ACC112 (cell line): ENCODE results near the gene SPAG9.
"Not testable (repeated sequence)": the region's sequence is repeated elsewhere in the genome, so short reads cannot be mapped to it uniquely, and the experiment has no call there.

Experiments used
- H2AFZ ChIP-seq: fragments of 200-600 bp; sonication (generic); one replicate; pipeline ENCODE4 v1.6.0; 2017; ENCODE audit warnings: antibody characterized with exemption, low read length; ENCODE audit not compliant: unreplicated experiment
- H3K27ac ChIP-seq: fragments of 200-600 bp; sonication (generic); 2 replicates; pipeline ENCODE4 v1.5.1; 2014; ENCODE audit warnings: low read depth, mild to moderate bottlenecking, antibody characterized with exemption, low read length, moderate library complexity
- H3K27me3 ChIP-seq: fragments of 200-600 bp; sonication (generic); 2 replicates; pipeline ENCODE4 v1.6.1; 2014; ENCODE audit warnings: mild to moderate bottlenecking, antibody characterized with exemption, low read length, moderate library complexity, mixed read lengths; ENCODE audit not compliant: insufficient read depth
- H3K36me3 ChIP-seq: fragments of 200-600 bp; sonication (generic); 2 replicates; pipeline ENCODE4 v1.6.1; 2016; ENCODE audit warnings: mild to moderate bottlenecking, antibody characterized with exemption, low read length, moderate library complexity, mixed read lengths; ENCODE audit not compliant: insufficient read depth
- H3K4me1 ChIP-seq: fragments of 200-600 bp; sonication (generic); one replicate; pipeline ENCODE4 v1.6.1; 2016; ENCODE audit warnings: low read length, mixed read lengths; ENCODE audit not compliant: insufficient read depth, unreplicated experiment, control insufficient read depth
- H3K4me3 ChIP-seq: fragments of 200-600 bp; sonication (generic); 2 replicates; pipeline ENCODE4 v1.5.1; 2014; ENCODE audit warnings: mild to moderate bottlenecking, low read depth, low read length
- H3K79me2 ChIP-seq: fragments of 200-600 bp; sonication (generic); one replicate; pipeline ENCODE4 v1.6.0; 2016; ENCODE audit warnings: low read length; ENCODE audit not compliant: control insufficient read depth, unreplicated experiment, insufficient read depth

The SPAG9 gene

DNA sequence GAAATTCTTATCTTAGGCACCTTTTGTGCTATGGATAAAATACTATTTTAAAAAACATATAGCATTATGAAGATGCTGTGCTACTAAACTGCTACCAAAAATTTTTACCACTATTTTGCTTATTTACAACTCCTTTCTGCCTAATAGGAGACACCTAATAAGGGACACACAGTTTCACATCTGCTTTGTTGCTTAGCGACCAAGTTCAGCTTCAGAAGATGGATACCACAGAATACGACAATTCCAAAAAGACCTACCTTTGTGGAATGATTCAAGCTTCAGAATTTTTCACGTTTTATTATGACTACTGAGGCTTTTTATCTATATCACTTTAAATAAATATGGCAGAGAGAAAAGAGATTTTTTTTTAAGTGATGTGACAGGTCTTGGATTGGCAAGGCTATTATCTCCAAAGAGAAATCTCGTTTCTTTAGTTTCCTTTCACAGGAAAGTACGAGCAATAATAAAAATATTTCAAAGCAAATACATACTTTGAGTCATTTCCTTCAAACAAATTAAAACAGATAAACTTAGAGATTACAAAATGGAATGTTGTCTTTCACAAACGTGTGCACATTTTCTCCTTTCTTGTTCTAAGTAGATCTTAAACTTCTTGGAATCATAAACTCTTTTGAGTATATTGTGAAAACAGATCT is 35.4 kb downstream of the SPAG9 start:
- no peaks in the 10 kb centered on the region for H3K27me3 ChIP-seq
- H3K4me3 ChIP-seq = peak overlapping the region; percentile 63
- H3K36me3 ChIP-seq = peaks cover 1% of the 10 kb centered on the region; the same call in 1 of the 2 replicates
- H2AFZ ChIP-seq = no peak overlapping the region
- peaks cover 62% of the 10 kb centered on the region for H3K79me2 ChIP-seq
- peak overlapping the region; percentile 95 for H3K27ac ChIP-seq
- H3K4me1 ChIP-seq = peaks cover 35% of the 10 kb centered on the region

DNA sequence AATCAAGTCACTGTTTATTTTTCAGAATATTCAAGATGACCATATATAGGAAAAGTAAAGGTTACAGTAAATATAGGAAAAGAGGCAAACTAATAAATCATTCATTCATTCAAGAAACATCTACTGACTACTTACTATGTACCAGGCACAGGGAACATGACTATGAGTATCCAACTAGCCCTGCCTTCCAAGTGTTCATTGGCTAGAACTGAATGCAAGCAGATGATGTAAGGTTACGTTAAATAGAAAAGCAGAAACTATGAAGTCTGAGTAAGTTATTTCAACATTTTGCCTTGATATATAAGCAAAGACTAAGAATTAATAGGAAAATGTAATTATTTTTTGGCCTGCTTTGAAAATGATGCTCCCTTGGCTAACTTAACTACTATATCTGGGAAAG is 36.7 kb downstream of the SPAG9 start:
- Histone ChIP-seq H3K36me3 (peaks cover 9% of the 10 kb centered on the region; the same call in 1 of the 2 replicates), H3K27ac (peak overlapping the region; percentile 95), H3K4me1 (peaks cover 40% of the 10 kb centered on the region), H3K27me3 (no peaks in the 10 kb centered on the region), H3K4me3 (no peak overlapping the region), H3K79me2 (peaks cover 59% of the 10 kb centered on the region), H2AFZ (no peak overlapping the region)

- peak overlapping the region; percentile 95 for H3K27ac ChIP-seq
- peaks cover 13% of the 10 kb centered on the region for H3K36me3 ChIP-seq
- peaks cover 60% of the 10 kb centered on the region for H3K79me2 ChIP-seq
- not testable (repeated sequence) for H3K4me3 ChIP-seq, H3K27me3 ChIP-seq, H2AFZ ChIP-seq
- peaks cover 44% of the 10 kb centered on the region for H3K4me1 ChIP-seq
Observed at GRCh38 chr17:51083364-51083763, 37.3 kb downstream of the SPAG9 start.

- no peak overlapping the region for H2AFZ ChIP-seq
- peaks cover 19% of the 10 kb centered on the region for H3K4me1 ChIP-seq
- H3K4me3 ChIP-seq = peak overlapping the region; percentile 7; the same call in 1 of the 2 replicates
- no peaks in the 10 kb centered on the region for H3K27me3 ChIP-seq
- H3K36me3 ChIP-seq = peaks cover 27% of the 10 kb centered on the region
- peak overlapping the region; percentile 42 for H3K27ac ChIP-seq
- peaks cover 62% of the 10 kb centered on the region for H3K79me2 ChIP-seq
Observed at GRCh38 chr17:51079049-51079448, 41.6 kb downstream of the SPAG9 start.

DNA sequence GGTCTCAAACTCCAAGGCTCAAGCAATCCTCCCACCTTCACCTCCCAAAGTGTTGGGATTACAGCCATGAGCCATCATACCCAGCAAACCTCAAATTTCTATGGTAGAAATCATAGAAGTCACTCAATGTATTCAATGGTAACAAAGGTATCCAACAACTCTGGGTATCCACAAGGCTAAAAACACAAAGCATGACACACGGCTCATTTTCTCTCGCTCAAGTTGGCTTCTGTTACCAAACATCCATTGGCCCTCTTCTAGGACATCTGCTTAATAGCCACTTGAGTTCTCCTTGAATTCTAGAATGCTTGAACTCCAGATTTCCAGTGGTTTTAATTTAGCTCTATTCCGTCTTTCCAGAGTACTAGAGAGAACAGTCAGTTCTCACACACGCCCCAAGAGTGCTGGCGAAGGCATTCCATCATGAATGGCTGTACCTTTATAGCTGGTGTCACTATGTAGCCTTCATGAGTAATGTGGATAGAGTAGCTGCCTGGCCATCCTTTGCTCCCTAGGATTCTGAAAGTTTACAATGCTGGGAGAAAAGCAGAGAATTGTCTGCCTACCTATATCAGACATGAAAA is 42.6 kb downstream of the SPAG9 start:
- peaks cover 58% of the 10 kb centered on the region for H3K79me2 ChIP-seq
- H3K4me3 ChIP-seq = no peak overlapping the region
- no peak overlapping the region for H2AFZ ChIP-seq
- H3K27ac ChIP-seq = no peak overlapping the region
- H3K27me3 ChIP-seq = no peaks in the 10 kb centered on the region
- H3K4me1 ChIP-seq = peaks cover 13% of the 10 kb centered on the region
- H3K36me3 ChIP-seq = peaks cover 27% of the 10 kb centered on the region

DNA sequence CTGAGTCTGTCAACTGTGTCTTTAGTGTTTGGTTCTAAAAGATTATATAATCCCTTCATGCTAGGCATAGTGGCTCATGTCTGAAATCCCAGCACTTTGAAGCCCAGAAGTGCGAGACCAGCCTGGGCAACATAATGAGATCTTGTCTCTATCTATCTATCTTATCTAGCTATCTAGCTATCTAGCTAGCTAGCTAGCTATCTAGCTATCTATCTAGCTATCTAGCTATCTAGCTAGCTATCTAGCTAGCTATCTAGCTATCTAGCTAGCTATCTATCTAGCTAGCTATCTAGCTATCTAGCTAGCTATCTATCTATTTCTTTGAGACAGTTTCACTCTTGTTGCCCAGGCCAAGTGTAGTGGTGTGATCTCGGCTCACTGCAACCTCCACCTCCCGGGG is 43.8 kb downstream of the SPAG9 start:
- Histone ChIP-seq H3K27ac (no peak overlapping the region), H3K27me3 (no peaks in the 10 kb centered on the region), H3K36me3 (peaks cover 27% of the 10 kb centered on the region), H3K4me3 (no peak overlapping the region), H3K4me1 (peaks cover 9% of the 10 kb centered on the region), H3K79me2 (peaks cover 58% of the 10 kb centered on the region), H2AFZ (no peak overlapping the region)

- peaks cover 9% of the 10 kb centered on the region for H3K4me1 ChIP-seq
- H2AFZ ChIP-seq = no peak overlapping the region
- peaks cover under 1% of the 10 kb centered on the region; the same call in 1 of the 2 replicates for H3K36me3 ChIP-seq
- no peak overlapping the region for H3K4me3 ChIP-seq
- peaks cover 59% of the 10 kb centered on the region for H3K79me2 ChIP-seq
- no peaks in the 10 kb centered on the region for H3K27me3 ChIP-seq
- no peak overlapping the region for H3K27ac ChIP-seq
Observed at GRCh38 chr17:51071556-51071955, 49.1 kb downstream of the SPAG9 start.

GRCh38 chr17:51065466-51065865 is 55.2 kb downstream of the SPAG9 start:
- no peak overlapping the region for H2AFZ ChIP-seq
- H3K4me1 ChIP-seq = peaks cover 11% of the 10 kb centered on the region
- no peaks in the 10 kb centered on the region for H3K36me3 ChIP-seq
- H3K79me2 ChIP-seq = peaks cover 63% of the 10 kb centered on the region
- H3K4me3 ChIP-seq = no peak overlapping the region
- H3K27me3 ChIP-seq = no peaks in the 10 kb centered on the region
- H3K27ac ChIP-seq = no peak overlapping the region

DNA sequence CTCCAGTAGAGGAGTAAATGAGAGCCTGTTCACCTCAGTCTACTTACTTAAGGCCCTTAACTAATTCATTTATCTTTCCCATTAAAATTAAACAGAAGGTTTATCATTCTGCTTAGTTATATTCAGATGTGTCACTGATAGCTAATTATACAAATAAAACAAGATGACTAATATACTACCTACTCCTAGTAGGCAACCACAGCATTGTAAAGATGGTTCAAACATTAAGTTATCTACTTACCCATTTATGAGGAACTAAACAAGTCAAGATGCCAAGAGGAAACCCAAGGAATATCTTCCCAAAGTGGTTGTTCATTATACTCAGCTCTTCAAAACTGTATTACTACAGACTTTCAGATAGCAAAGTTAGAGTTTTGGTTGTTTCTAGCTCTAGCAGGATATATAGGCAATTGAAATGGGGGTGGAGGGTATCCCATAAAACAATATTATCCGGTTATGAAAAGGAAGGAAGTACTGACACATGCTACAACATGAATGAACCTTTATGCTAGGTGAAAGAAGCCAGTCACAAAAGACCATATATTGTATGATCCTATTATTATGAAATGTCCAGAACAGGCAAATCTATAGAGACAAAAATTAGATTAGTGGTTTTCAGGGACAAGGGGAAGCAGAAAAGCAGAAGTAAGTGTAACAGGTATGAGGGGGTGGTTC is 56.5 kb downstream of the SPAG9 start:
- Histone ChIP-seq H3K4me1 (peaks cover 14% of the 10 kb centered on the region), H3K27ac (no peak overlapping the region), H2AFZ (no peak overlapping the region), H3K36me3 (no peaks in the 10 kb centered on the region), H3K4me3 (no peak overlapping the region), H3K79me2 (peaks cover 59% of the 10 kb centered on the region), H3K27me3 (no peaks in the 10 kb centered on the region)

- no peaks in the 10 kb centered on the region for H3K27me3 ChIP-seq
- H3K4me1 ChIP-seq = peaks cover 43% of the 10 kb centered on the region
- peaks cover 59% of the 10 kb centered on the region for H3K79me2 ChIP-seq
- no peak overlapping the region for H3K4me3 ChIP-seq
- H3K27ac ChIP-seq = no peak overlapping the region
- no peaks in the 10 kb centered on the region for H3K36me3 ChIP-seq
- no peak overlapping the region for H2AFZ ChIP-seq
Observed at GRCh38 chr17:51060396-51060795, 60.3 kb downstream of the SPAG9 start.

- Histone ChIP-seq H3K27me3 (no peaks in the 10 kb centered on the region), H3K4me3 (no peak overlapping the region), H3K79me2 (peaks cover 60% of the 10 kb centered on the region), H2AFZ (no peak overlapping the region), H3K4me1 (peaks cover 43% of the 10 kb centered on the region), H3K27ac (peak overlapping the region; percentile 22), H3K36me3 (no peaks in the 10 kb centered on the region)
Observed at GRCh38 chr17:51059781-51060180, 60.9 kb downstream of the SPAG9 start.
